Measurements from ENCODE around the gene ZC3H6. TPM values are rescaled to one million over a fixed set of nuclear protein-coding genes. Genes with fewer than 3 reads are reported as not detected.

Gene ZC3H6
- total RNA-seq, 1 donor from 2014 or later, result 12.0 TPM

DNA sequence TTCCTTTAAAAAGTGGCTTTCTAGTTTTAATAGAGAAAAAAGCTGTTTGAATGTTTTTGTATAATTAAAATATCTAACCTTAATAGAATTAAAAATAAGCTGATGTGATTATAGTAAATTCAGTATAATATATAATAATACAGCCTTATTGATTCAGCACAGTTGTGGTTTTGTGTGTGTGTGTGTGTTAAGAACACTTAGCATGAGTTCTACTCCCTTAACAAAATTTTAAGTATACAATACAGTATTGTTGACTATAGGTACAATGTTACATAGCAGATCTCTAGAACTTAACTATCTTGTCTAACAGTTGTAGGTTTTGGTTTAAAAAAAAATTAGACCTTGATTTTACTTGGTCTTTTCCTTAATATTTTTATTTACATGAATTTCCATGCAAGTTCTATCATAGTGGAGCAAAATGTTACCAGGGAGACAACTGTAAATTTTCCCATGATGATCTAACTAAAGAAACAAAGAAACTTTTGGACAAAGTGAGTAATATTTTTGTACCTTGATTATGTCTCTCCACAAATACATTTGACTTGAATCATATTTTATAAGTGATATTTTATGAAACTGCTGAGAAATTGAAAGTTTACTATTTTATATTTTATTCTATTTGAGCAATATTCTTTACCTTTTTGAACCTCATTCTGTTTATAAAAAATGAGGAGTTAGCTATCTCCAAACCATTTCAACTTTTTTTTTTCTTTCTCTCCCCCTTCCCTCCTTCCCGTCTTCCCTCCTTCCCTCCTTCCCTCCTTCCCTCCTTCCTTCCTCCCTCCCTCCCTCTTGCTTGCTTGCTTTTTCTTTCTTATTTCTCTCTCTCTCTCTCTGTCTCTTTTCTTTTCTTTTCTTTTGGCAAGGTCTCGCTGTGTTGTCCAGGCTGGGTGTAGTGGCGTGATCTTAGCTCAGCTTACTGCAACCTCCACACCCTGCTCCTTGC, 46.3 kb downstream of the ZC3H6 start:
- no peak for DNase-seq (ENCODE audit: extremely low spot score in 2 of 2)
- intact Hi-C loops (cut with DNase I), result no loop called here
- no peak overlapping the region for H3K27ac ChIP-seq

GRCh38 chr2:112322919-112323318, 47.5 kb downstream of the ZC3H6 start:
- Histone ChIP-seq H3K27ac (no peak overlapping the region), H3K9me3 (no peaks in the 10 kb centered on the region), H3K4me1 (no peaks in the 10 kb centered on the region), H3K4me3 (no peak overlapping the region), H3K27me3 (no peaks in the 10 kb centered on the region), H3K36me3 (peaks cover 0 to 43% of the 10 kb centered on the region in 2 donors)
- no peak for DNase-seq (ENCODE audit: extremely low spot score in 2 of 2)
- intact Hi-C loops (cut with DNase I), result no loop called here
- no peak for TF ChIP-seq CTCF (IDR thresholded peaks at IDR 0.05)
- no peak for TF ChIP-seq POLR2A (IDR thresholded peaks at IDR 0.05)
- TF ChIP-seq POLR2AphosphoS5 (IDR thresholded peaks at IDR 0.05; ENCODE audit: insufficient read depth in 1 of 2, low read depth in 1 of 2), result no peak

More for the DNA sequence above, 46.3 kb downstream of the ZC3H6 start:
- H3K36me3 ChIP-seq, result peaks cover 4 to 40% of the 10 kb centered on the region in 2 donors
- no peaks in the 10 kb centered on the region for H3K4me1 ChIP-seq
- no peaks in the 10 kb centered on the region for H3K27me3 ChIP-seq
- H3K9me3 ChIP-seq, result no peaks in the 10 kb centered on the region
- TF ChIP-seq CTCF (IDR thresholded peaks at IDR 0.05) (no peak), POLR2A (IDR thresholded peaks at IDR 0.05) (no peak), POLR2AphosphoS5 (IDR thresholded peaks at IDR 0.05; ENCODE audit: insufficient read depth in 1 of 2, low read depth in 1 of 2) (no peak)
- no peak overlapping the region for H3K4me3 ChIP-seq

DNA sequence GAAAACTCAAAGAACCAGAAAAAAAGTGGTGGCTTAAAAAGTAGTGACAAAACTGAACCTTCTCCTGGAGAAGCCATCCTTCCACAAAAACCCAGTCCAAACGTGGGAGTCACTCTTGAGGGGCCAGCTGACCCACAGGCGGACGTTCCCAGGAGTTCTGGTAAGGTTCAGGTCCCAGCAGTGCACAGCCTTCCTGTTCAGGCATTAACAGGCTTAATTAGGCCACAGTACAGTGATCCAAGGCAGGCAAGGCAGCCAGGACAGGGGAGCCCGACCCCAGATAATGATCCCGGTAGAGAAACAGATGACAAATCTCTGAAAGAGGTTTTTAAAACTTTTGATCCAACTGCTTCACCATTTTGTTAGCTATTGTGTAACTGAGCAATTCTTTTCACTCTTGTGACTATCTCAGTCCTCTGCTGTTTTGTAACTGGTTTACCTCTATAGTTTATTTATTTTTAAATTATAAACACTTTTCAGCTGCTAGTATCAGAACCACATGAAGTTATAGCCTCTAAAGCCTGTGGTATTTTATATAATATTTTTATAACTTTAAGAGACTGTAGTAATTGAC, 56.8 kb downstream of the ZC3H6 start:
- H3K27me3 ChIP-seq, result no peaks in the 10 kb centered on the region
- intact Hi-C loops (cut with DNase I), result no loop called here
- no peak overlapping the region for H3K4me3 ChIP-seq
- H3K36me3 ChIP-seq, result peaks cover 0 to 18% of the 10 kb centered on the region in 2 donors
- TF ChIP-seq POLR2AphosphoS5 (IDR thresholded peaks at IDR 0.05; ENCODE audit: insufficient read depth in 1 of 2, low read depth in 1 of 2) (no peak), CTCF (IDR thresholded peaks at IDR 0.05) (no peak), POLR2A (IDR thresholded peaks at IDR 0.05) (no peak)
- DNase-seq (ENCODE audit: extremely low spot score in 2 of 2), result no peak
- no peaks in the 10 kb centered on the region for H3K4me1 ChIP-seq
- no peaks in the 10 kb centered on the region for H3K9me3 ChIP-seq
- H3K27ac ChIP-seq, result no peak overlapping the region

DNA sequence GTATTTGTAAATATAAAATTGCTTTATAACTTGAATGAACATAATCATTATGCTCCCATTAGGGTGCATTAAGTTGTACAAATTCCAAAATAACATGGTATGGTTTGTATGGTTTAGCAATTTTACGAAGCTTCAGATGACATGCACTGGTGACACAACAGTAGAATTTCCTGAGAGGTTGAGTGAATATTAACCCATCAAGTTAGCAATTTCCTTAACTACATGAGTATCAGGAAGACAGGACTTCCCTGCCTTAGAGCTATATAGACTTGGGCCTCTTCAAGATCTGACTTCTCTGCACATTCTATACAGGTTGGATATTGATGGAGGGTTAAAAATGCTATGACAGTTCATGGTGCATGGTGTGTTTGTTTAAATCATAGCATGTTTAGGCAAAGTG, 60.2 kb downstream of the ZC3H6 start:
- H3K9me3 ChIP-seq, result no peaks in the 10 kb centered on the region
- TF ChIP-seq POLR2AphosphoS5 (IDR thresholded peaks at IDR 0.05; ENCODE audit: insufficient read depth in 1 of 2, low read depth in 1 of 2) (no peak), POLR2A (IDR thresholded peaks at IDR 0.05) (no peak)
- no peak for DNase-seq (ENCODE audit: extremely low spot score in 2 of 2)
- no peaks in the 10 kb centered on the region for H3K27me3 ChIP-seq
- no peak overlapping the region for H3K27ac ChIP-seq
- intact Hi-C loops (cut with DNase I), result no loop called here
- H3K36me3 ChIP-seq, result peaks cover 0 to 9% of the 10 kb centered on the region in 2 donors
- H3K4me3 ChIP-seq, result no peak overlapping the region
- H3K4me1 ChIP-seq, result no peaks in the 10 kb centered on the region

DNA sequence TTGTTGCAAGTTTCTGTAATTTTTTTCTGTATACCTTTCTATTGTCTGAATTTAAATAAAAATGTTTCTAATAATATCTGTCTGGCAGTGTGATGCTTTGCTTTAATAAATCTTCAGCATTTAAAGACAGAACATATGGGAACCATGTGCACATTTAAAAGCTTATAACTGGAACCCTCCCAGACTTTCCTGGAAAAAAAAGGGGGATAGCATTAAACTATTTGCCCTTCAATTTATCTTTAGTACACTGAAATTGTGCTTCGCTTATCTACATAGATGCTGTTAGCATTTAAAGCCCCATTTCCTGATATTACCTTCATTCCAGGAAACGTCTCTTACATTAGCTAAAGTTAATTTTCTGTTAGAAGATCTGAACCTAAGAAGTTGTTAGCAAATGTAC, 64.6 kb downstream of the ZC3H6 start:
- no peaks in the 10 kb centered on the region for H3K9me3 ChIP-seq
- H3K4me3 ChIP-seq, result no peak overlapping the region
- TF ChIP-seq POLR2AphosphoS5 (IDR thresholded peaks at IDR 0.05; ENCODE audit: insufficient read depth in 1 of 2, low read depth in 1 of 2) (no peak), POLR2A (IDR thresholded peaks at IDR 0.05) (no peak), CTCF (IDR thresholded peaks at IDR 0.05) (no peak)
- no peaks in the 10 kb centered on the region for H3K4me1 ChIP-seq
- H3K36me3 ChIP-seq, result no peaks in the 10 kb centered on the region
- DNase-seq (ENCODE audit: extremely low spot score in 2 of 2), result no peak
- H3K27ac ChIP-seq, result no peak overlapping the region
- intact Hi-C loops (cut with DNase I), result no loop called here
- no peaks in the 10 kb centered on the region for H3K27me3 ChIP-seq

Data from vagina (tissue), 2 donors.